ENCODE results near the gene FOLR1.

GRCh38 chr11:72173291-72173690 lies 18.6 kb upstream of the FOLR1 start:
- TF ChIP-seq POLR2AphosphoS5 (IDR thresholded peaks at IDR 0.05; ENCODE audit: low read depth, low read length) (no peak), CTCF (IDR thresholded peaks at IDR 0.05) (no peak), REST (IDR thresholded peaks at IDR 0.05; ENCODE audit: insufficient read depth in 1 of 2, low read depth in 2 of 2, low read length in 1 of 2) (no peak)
